Stimulated activated effector memory CD8-positive, alpha-beta T cell treated with anti-CD3 and anti-CD28 coated beads, Interleukin-12 subunit alpha, Interleukin-12 subunit beta, amount 100 ng/mL, for 72 hours (primary cell): ENCODE data around the gene DES.

Source experiments
- ATAC-seq: fragments of 150-1000 bp; cut with Tn5 transposase; 2 replicates; pipeline ENCODE4 v1.10.0; 2021
- DNase-seq, 2 donors: peaks; one replicate each; pipeline ENCODE4 v3.0.0; 2021 to 2022; ENCODE audit warnings: low spot score in 2 of 2
- H3K27ac Mint-ChIP-seq: one replicate; pipeline ENCODE4 v1.8.0; 2022; ENCODE audit warnings: mild to moderate bottlenecking, mixed read lengths
- H3K36me3 Mint-ChIP-seq: one replicate; pipeline ENCODE4 v1.8.0; 2022; ENCODE audit warnings: mild to moderate bottlenecking, mixed read lengths
- H3K4me1 Mint-ChIP-seq: one replicate; pipeline ENCODE4 v1.8.0; 2022; ENCODE audit warnings: mixed read lengths
- H3K4me3 Mint-ChIP-seq: one replicate; pipeline ENCODE4 v1.8.0; 2022; ENCODE audit warnings: mild to moderate bottlenecking, mixed read lengths
- H3K9me3 Mint-ChIP-seq: one replicate; pipeline ENCODE4 v1.8.0; 2022; ENCODE audit warnings: mixed read lengths

Gene DES

DNA sequence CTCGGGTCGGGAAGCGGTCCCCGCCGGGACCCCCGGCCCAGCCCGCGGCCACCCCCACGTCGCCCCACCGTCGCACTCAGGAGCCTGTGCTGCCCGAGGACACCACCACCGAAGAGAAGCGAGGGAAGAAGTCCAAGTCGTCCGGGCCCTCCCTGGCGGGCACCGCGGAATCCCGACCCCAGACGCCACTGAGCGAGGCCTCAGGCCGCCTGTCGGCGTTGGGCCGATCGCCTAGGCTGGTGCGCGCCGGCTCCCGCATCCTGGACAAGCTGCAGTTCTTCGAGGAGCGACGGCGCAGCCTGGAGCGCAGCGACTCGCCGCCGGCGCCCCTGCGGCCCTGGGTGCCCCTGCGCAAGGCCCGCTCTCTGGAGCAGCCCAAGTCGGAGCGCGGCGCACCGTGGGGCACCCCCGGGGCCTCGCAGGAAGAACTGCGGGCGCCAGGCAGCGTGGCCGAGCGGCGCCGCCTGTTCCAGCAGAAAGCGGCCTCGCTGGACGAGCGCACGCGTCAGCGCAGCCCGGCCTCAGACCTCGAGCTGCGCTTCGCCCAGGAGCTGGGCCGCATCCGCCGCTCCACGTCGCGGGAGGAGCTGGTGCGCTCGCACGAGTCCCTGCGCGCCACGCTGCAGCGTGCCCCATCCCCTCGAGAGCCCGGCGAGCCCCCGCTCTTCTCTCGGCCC lies 30.1 kb downstream of the DES start:
- no peak overlapping the region for H3K4me3 Mint-ChIP-seq
- H3K4me1 Mint-ChIP-seq = peaks cover 5% of the 10 kb centered on the region
- H3K36me3 Mint-ChIP-seq = no peaks in the 10 kb centered on the region
- ATAC-seq = peak; percentile 6
- no peak overlapping the region for H3K27ac Mint-ChIP-seq
- no peak for DNase-seq
- H3K9me3 Mint-ChIP-seq = no peaks in the 10 kb centered on the region

DNA sequence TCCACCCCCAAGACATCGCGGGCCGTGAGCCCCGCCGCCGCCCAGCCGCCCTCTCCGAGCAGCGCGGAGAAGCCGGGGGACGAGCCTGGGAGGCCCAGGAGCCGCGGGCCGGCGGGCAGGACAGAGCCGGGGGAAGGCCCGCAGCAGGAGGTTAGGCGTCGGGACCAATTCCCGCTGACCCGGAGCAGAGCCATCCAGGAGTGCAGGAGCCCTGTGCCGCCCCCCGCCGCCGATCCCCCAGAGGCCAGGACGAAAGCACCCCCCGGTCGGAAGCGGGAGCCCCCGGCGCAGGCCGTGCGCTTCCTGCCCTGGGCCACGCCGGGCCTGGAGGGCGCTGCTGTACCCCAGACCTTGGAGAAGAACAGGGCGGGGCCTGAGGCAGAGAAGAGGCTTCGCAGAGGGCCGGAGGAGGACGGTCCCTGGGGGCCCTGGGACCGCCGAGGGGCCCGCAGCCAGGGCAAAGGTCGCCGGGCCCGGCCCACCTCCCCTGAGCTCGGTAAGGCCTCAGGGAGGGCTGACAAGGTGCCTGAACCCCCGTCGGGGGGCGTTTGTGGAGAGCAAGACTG lies 30.7 kb downstream of the DES start:
- peak; percentile 19 for ATAC-seq
- Mint-ChIP-seq H3K9me3 (no peaks in the 10 kb centered on the region), H3K4me1 (peaks cover 5% of the 10 kb centered on the region), H3K27ac (no peak overlapping the region), H3K4me3 (no peak overlapping the region), H3K36me3 (no peaks in the 10 kb centered on the region)
- DNase-seq = no peak

DNA sequence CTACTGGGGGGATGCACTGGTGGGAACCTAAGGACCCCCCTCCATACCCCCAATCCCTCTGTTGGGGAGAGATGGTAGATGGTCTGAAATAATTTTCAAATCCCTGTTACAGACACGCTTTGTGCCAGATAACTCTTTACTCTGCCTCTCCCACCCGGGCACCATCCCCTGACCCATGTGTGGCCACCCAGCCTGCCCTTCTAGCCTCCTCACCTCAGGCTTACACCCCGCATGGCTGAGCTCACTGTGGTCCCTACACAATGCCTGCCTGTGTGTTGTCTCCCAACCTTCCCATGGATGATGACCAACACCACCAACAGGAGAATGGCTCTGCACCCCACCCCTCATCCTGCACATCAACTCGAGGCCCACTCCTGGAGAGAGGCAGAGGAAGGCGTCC lies 31.4 kb downstream of the DES start:
- peaks cover 5% of the 10 kb centered on the region for H3K4me1 Mint-ChIP-seq
- H3K36me3 Mint-ChIP-seq = no peaks in the 10 kb centered on the region
- H3K9me3 Mint-ChIP-seq = no peaks in the 10 kb centered on the region
- no peak overlapping the region for H3K27ac Mint-ChIP-seq
- ATAC-seq (no peak), DNase-seq (no peak)
- H3K4me3 Mint-ChIP-seq = no peak overlapping the region

DNA sequence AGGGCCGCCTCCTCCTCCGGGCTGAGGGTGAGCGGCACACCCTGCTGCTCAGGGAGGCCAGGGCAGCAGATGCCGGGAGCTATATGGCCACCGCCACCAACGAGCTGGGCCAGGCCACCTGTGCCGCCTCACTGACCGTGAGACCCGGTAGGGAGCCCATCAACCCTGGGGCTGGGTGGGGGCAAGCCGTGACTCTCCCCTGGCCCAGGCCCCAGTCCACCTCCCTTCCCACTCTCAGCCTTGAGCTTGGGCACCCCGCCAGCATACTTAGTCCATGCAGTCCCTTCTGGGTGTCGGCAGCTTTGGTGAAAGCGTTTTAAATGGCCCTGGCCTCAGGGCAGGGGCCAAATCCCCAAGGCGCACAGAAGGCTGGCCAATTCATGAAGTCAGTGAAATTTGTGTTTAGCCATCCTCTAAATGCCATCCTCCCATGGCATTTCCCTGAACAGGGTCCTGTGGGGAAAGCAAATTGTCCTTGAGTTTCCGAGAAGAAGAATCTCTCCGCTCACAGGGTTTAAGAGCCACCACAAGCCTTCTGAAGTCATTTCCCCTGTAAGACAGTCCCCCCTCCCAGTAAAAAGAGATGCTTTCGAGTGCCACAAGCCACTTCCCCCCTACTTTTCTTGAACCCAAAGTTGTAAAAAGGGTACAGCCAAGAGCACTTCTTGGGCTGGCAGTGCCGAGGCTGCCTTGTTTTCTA lies 33.6 kb downstream of the DES start:
- Mint-ChIP-seq H3K4me3 (no peak overlapping the region), H3K27ac (no peak overlapping the region), H3K36me3 (no peaks in the 10 kb centered on the region), H3K9me3 (no peaks in the 10 kb centered on the region), H3K4me1 (peaks cover 5% of the 10 kb centered on the region)
- no peak for ATAC-seq
- DNase-seq = no peak

DNA sequence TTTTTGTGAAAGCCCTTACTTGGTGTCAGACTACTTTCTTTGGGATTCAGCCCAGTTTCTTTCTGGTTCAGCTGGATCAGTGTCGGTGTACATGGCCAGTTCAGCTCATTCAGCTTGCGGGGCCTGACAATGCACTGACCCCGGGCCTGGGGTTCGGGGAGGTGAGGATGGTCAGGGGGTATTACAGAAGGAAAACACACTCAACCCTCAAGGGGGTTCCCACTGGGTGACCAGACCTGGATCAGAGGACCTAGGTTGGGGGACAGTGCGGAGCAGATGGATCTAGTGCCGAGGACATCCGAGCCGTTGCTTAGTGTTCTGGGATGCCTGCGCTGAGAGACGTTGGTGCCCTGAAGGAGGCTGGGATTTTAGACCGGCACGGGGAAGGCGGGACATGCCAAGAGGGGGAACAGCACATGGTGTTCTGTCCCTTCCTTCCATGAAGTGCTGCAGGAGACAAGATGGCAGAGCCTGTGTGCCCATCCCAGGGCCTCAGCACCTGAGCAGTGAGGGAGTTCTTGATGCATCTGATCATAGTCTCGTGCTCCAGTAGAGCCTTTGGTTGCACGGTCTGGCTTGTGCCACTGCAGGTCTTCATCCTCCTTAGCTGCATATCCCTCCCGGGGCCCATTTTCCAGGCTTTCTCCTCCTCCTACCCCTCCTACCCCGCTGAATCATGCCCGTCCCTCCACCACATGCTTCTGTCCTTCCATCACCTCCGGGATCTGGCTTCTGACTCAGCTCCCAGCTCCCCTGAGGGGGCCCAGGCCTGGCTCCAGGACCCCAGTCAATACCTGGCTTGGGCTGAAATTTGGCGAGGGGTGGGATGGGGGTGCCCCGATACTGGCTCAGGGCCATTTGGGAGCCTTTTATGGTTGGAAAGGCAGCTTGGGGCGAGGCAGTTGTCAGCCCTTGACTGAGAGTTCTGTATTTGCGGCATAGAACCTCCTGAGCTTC lies 34.5 kb downstream of the DES start:
- no peak for ATAC-seq
- no peak for DNase-seq
- no peaks in the 10 kb centered on the region for H3K36me3 Mint-ChIP-seq
- H3K27ac Mint-ChIP-seq = no peak overlapping the region
- H3K9me3 Mint-ChIP-seq = no peaks in the 10 kb centered on the region
- H3K4me3 Mint-ChIP-seq = no peak overlapping the region
- peaks cover 6% of the 10 kb centered on the region for H3K4me1 Mint-ChIP-seq

DNA sequence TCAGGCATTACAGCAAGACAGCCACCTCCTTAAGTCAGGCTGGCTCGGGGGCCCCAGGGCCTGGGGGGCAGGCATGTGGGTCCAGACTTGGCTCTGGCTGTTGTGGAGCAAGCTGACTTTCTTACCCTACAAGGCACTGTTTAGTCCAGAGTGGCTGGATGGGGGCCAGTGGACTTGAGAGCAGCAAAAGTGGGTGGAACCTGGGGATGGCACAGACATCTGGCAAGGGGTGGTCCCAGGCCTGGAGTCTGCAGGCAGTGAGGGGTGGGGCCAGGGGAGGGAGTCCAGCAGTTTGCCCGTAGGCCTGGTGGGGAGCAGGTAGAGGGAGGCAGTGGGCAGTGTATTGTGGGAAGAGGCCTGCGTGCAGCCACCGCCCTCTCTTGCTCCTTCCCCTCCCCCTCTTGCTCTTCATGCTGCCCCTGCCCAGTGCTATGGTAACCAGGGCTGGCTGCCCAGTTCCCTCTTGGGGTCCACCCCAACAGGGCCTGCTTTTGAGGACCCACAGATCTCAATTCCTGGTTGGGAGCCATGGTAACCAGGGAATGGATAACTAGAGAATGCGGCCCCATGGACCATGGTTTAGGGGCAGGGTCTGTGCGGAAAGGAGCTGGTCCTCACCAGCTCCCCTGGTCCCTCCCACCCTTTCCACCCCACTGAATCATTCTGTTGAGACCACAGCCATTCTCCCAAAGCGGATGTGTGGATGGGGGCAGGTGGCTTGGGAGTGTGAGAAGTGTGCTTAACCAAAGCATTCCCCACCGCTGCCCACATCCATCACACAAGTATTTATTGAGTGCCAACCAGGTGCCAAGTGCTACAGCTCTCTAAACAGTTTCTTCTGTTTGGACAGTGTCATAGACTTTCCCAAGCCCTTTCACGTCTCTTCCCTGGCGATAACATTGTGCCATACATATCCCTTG lies 35.8 kb downstream of the DES start:
- no peak for ATAC-seq
- Mint-ChIP-seq H3K36me3 (no peaks in the 10 kb centered on the region), H3K4me3 (no peak overlapping the region), H3K4me1 (peaks cover 12% of the 10 kb centered on the region), H3K9me3 (no peaks in the 10 kb centered on the region), H3K27ac (no peak overlapping the region)
- DNase-seq = no peak

- H3K4me3 Mint-ChIP-seq = no peak overlapping the region
- H3K36me3 Mint-ChIP-seq = no peaks in the 10 kb centered on the region
- DNase-seq (no peak), ATAC-seq (no peak)
- H3K4me1 Mint-ChIP-seq = peaks cover 12% of the 10 kb centered on the region
- no peaks in the 10 kb centered on the region for H3K9me3 Mint-ChIP-seq
- H3K27ac Mint-ChIP-seq = no peak overlapping the region
Observed at GRCh38 chr2:219455581-219455980, 37.4 kb downstream of the DES start.

- H3K27ac Mint-ChIP-seq = no peak overlapping the region
- no peak for DNase-seq
- ATAC-seq = peak; percentile 62
- H3K4me1 Mint-ChIP-seq = peaks cover 11% of the 10 kb centered on the region
- no peaks in the 10 kb centered on the region for H3K36me3 Mint-ChIP-seq
- no peaks in the 10 kb centered on the region for H3K9me3 Mint-ChIP-seq
- no peak overlapping the region for H3K4me3 Mint-ChIP-seq
Observed at GRCh38 chr2:219457784-219458369, 39.7 kb downstream of the DES start.

GRCh38 chr2:219458996-219459395 lies 40.8 kb downstream of the DES start:
- no peak overlapping the region for H3K4me3 Mint-ChIP-seq

GRCh38 chr2:219459460-219460311 lies 41.5 kb downstream of the DES start:
- DNase-seq = peak in 1 of 2 donors; percentile 76
- no peak overlapping the region for H3K27ac Mint-ChIP-seq
- peaks cover 7% of the 10 kb centered on the region for H3K4me1 Mint-ChIP-seq
- peak; percentile 35 for ATAC-seq
- no peaks in the 10 kb centered on the region for H3K36me3 Mint-ChIP-seq
- no peak overlapping the region for H3K4me3 Mint-ChIP-seq
- no peaks in the 10 kb centered on the region for H3K9me3 Mint-ChIP-seq

More at GRCh38 chr2:219458996-219459395, 40.8 kb downstream of the DES start:
- Mint-ChIP-seq H3K36me3 (no peaks in the 10 kb centered on the region), H3K4me1 (peaks cover 7% of the 10 kb centered on the region), H3K9me3 (no peaks in the 10 kb centered on the region), H3K27ac (no peak overlapping the region)
- no peak for DNase-seq
- no peak for ATAC-seq

GRCh38 chr2:219460424-219460926 lies 42.3 kb downstream of the DES start:
- no peaks in the 10 kb centered on the region for H3K36me3 Mint-ChIP-seq
- H3K4me1 Mint-ChIP-seq = peaks cover 7% of the 10 kb centered on the region
- no peak for DNase-seq
- H3K4me3 Mint-ChIP-seq = no peak overlapping the region
- ATAC-seq = no peak
- no peaks in the 10 kb centered on the region for H3K9me3 Mint-ChIP-seq
- H3K27ac Mint-ChIP-seq = no peak overlapping the region

DNA sequence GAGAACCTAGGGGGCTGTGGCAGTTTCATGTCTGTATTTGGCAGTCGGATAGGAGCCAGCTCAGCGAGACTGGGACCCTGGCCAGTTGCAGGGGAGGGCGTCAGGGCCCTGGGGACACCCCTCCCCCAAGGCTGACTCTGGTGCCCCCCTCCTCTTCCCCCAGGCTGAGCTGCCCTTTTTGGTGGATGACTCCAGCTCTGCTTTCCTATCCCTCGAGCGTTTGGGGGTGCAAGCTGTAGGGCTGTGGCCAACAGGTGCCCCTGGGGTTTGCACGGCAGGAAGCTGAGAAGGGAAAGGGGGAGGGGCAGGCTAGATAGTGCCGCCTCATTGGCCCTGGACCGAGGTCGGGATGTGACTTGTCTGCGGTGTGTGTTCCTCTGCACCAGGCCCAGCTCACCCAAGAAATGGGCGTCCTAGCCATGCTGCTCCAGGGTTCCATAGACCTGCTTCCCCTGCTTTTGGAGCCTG lies 42.9 kb downstream of the DES start:
- H3K4me1 Mint-ChIP-seq = peaks cover 7% of the 10 kb centered on the region
- H3K36me3 Mint-ChIP-seq = no peaks in the 10 kb centered on the region
- no peak overlapping the region for H3K27ac Mint-ChIP-seq
- no peak for DNase-seq
- no peaks in the 10 kb centered on the region for H3K9me3 Mint-ChIP-seq
- peak; percentile 25 for ATAC-seq
- no peak overlapping the region for H3K4me3 Mint-ChIP-seq

GRCh38 chr2:219461669-219462068 lies 43.5 kb downstream of the DES start:
- H3K4me3 Mint-ChIP-seq = no peak overlapping the region
- no peaks in the 10 kb centered on the region for H3K36me3 Mint-ChIP-seq
- no peak overlapping the region for H3K27ac Mint-ChIP-seq

More at GRCh38 chr2:219461669-219462068, 43.5 kb downstream of the DES start:
- Mint-ChIP-seq H3K9me3 (no peaks in the 10 kb centered on the region), H3K4me1 (peaks cover 7% of the 10 kb centered on the region)
- ATAC-seq (no peak), DNase-seq (no peak)
